ENCODE results near the gene TM7SF2. TPM values are rescaled to one million over a fixed set of nuclear protein-coding genes. Genes with fewer than 3 reads are reported as not detected.

Gene TM7SF2
- total and polyA plus RNA-seq, 2 of the 13 experiments (the other 11 are each of a cell fraction or from before 2014, with no cell fraction given) = 56.0 to 66.9 TPM

GRCh38 chr11:65134952-65135632 lies 23.4 kb downstream of the TM7SF2 start (continued):
- TF ChIP-seq BRF2 (CRISPR knock-in tag; IDR thresholded peaks at IDR 0.05) (no peak), ZNF18 (CRISPR knock-in tag; IDR thresholded peaks at IDR 0.05; ENCODE audit: insufficient replicate concordance) (peak; percentile 55), RFX3 (CRISPR knock-in tag; IDR thresholded peaks at IDR 0.05) (peak; percentile 89), ZNF841 (CRISPR knock-in tag; IDR thresholded peaks at IDR 0.05; ENCODE audit: borderline replicate concordance) (no peak), PITX1 (CRISPR knock-in tag; IDR thresholded peaks at IDR 0.05) (no peak), JUN (CRISPR knock-in tag; IDR thresholded peaks at IDR 0.05) (no peak), MTF1 (CRISPR knock-in tag; IDR thresholded peaks at IDR 0.05) (no peak; the same call in 1 of the 2 replicates), SP5 (CRISPR knock-in tag; IDR thresholded peaks at IDR 0.05; ENCODE audit: borderline replicate concordance, low read depth) (no peak), AKAP8 (CRISPR knock-in tag; IDR thresholded peaks at IDR 0.05) (no peak; the same call in 1 of the 2 replicates), ZNF326 (CRISPR knock-in tag; IDR thresholded peaks at IDR 0.05; ENCODE audit: borderline replicate concordance) (no peak), KLF6 (CRISPR knock-in tag; IDR thresholded peaks at IDR 0.05) (no peak), ZNF263 (CRISPR knock-in tag; IDR thresholded peaks at IDR 0.05) (peak; percentile 29; the same call in 1 of the 2 replicates), ZNF180 (CRISPR knock-in tag; IDR thresholded peaks at IDR 0.05; ENCODE audit: borderline replicate concordance, low read depth) (no peak), SPEN (CRISPR knock-in tag; IDR thresholded peaks at IDR 0.05; ENCODE audit: low read depth) (0 out of 2 replicates have a peak, but pooled peaks have one; percentile 2), ARNT2 (CRISPR knock-in tag; IDR thresholded peaks at IDR 0.05; ENCODE audit: low read depth) (no peak), HOXA9 (CRISPR knock-in tag; IDR thresholded peaks at IDR 0.05; ENCODE audit: borderline replicate concordance) (no peak), SIN3A (IDR thresholded peaks at IDR 0.05; ENCODE audit: borderline replicate concordance, low read depth, low read length) (no peak), ZNF567 (CRISPR knock-in tag; IDR thresholded peaks at IDR 0.05; ENCODE audit: borderline replicate concordance) (no peak), MYPOP (CRISPR knock-in tag; IDR thresholded peaks at IDR 0.05) (0 out of 2 replicates have a peak, but pooled peaks have one; percentile 22), SIN3B (IDR thresholded peaks at IDR 0.05; ENCODE audit: low read length) (0 out of 2 replicates have a peak, but pooled peaks have one; percentile 10), ADNP (CRISPR knock-in tag; IDR thresholded peaks at IDR 0.05) (no peak), ARID4A (CRISPR knock-in tag; IDR thresholded peaks at IDR 0.05; ENCODE audit: borderline replicate concordance) (no peak), FLYWCH1 (CRISPR knock-in tag; IDR thresholded peaks at IDR 0.05) (no peak)

Measured in HepG2 (cell line).